HepG2 (cell line): Measurements from ENCODE around the gene ZNF428. TPM values are rescaled to one million over a fixed set of nuclear protein-coding genes. Genes with fewer than 3 reads are reported as not detected.
"Not testable (repeated sequence)": the region's sequence is repeated elsewhere in the genome, so short reads cannot be mapped to it uniquely, and the experiment has no call there.

Source experiments
- ATAC-seq: fragments of 200-7000 bp; cut with Tn5 transposase; 3 replicates; pipeline ENCODE4 v1.9.1; 2020; ENCODE audit warnings: mild to moderate bottlenecking, moderate library complexity
- BruUV-seq: library from RNA; stranded (reverse); fragments of 400-500 nt; replicated peaks from 2 replicates; lab custom pipeline; 2021; lab: Mats Ljungman, UMichigan
- CTCF ChIA-PET: fragments of 300-600 bp; formaldehyde crosslinking; extraction: SDS; loops from one replicate; lab custom pipeline; 2021; ENCODE audit warnings: low total read pairs, inconsistent platforms, low intra/inter-chr PET ratio; lab: Yijun Ruan, JAX
- POLR2A ChIA-PET: fragments of 350-600 bp; sonication (Branson Sonifier 250); formaldehyde crosslinking; loops from one replicate; lab custom pipeline; 2020; ENCODE audit warnings: antibody characterized with exemption, inconsistent platforms; lab: Yijun Ruan, JAX
- DNase-seq: peaks from one replicate; pipeline ENCODE4 v3.0.0-alpha.2; 2015; ENCODE audit warnings: low spot score
- FAIRE-seq: peaks from 3 replicates; lab custom pipeline; 2011; peaks lifted over from hg19 to GRCh38; lab: Jason Lieb, UNC
- H2AFZ ChIP-seq: one replicate; pipeline ENCODE4 v1.6.1; 2011; ENCODE audit warnings: low read length, inconsistent platforms
- H3K27ac ChIP-seq: fragments of 300-600 bp; 3 replicates; pipeline ENCODE4 v1.8.0; 2011; ENCODE audit warnings: mixed run types, mild to moderate bottlenecking, mixed read lengths, low read length, inconsistent platforms; ENCODE audit not compliant: insufficient read depth; ENCODE audit errors: extremely low read length
- H3K27me3 ChIP-seq, 2 experiments: fragments of 200-600 bp in 1 of 2; 2 replicates in 1 of 2; 3 replicates in 1 of 2; pipeline versions ENCODE4 v1.6.0 to v1.8.0; 2011; ENCODE audit warnings: low read length in 2 of 2, mild to moderate bottlenecking in 2 of 2, moderate library complexity in 2 of 2, inconsistent platforms in 1 of 2; ENCODE audit not compliant: insufficient read depth in 2 of 2, control insufficient read depth in 1 of 2
- H3K36me3 ChIP-seq, 2 experiments: fragments of 200-600 bp in 1 of 2; replicated peaks in 1 of 2; 2 replicates in 1 of 2; 3 replicates in 1 of 2; pipeline versions ENCODE4 v1.5.1 to v1.8.0; 2011; ENCODE audit warnings: low read length in 2 of 2, inconsistent platforms in 1 of 2; ENCODE audit not compliant: insufficient read depth in 2 of 2, control insufficient read depth in 1 of 2
- H3K4me1 ChIP-seq: 2 replicates; pipeline ENCODE4 v1.5.1; 2012; ENCODE audit warnings: low read length, inconsistent platforms; ENCODE audit not compliant: insufficient read depth
- H3K4me2 ChIP-seq: 2 replicates; pipeline ENCODE4 v1.6.0; 2011; ENCODE audit warnings: low read depth, low read length, inconsistent platforms
- H3K4me3 ChIP-seq, 3 experiments: fragments of 200-600 bp in 1 of 3; sonication (generic), shearing (Covaris generic) in 1 of 3; replicated peaks in 1 of 3; 2 replicates each; pipeline ENCODE4 v1.5.1; 2011 to 2016; ENCODE audit warnings: low read length in 3 of 3, inconsistent platforms in 2 of 3, low read depth in 2 of 3, mild to moderate bottlenecking in 2 of 3, control low read depth in 1 of 3, mixed read lengths in 1 of 3; ENCODE audit not compliant: insufficient read depth in 1 of 3
- H3K79me2 ChIP-seq: one replicate; pipeline ENCODE4 v1.6.1; 2011; ENCODE audit warnings: low read length, inconsistent platforms; ENCODE audit not compliant: insufficient read depth
- H3K9ac ChIP-seq: 2 replicates; pipeline ENCODE4 v1.6.0; 2011; ENCODE audit warnings: mild to moderate bottlenecking, low read depth, low read length, inconsistent platforms; ENCODE audit not compliant: insufficient read depth
- H3K9me3 ChIP-seq: 2 replicates; pipeline ENCODE4 v1.5.1; 2012; ENCODE audit warnings: mild to moderate bottlenecking, low read length
- H4K20me1 ChIP-seq: 2 replicates; pipeline ENCODE4 v1.6.0; 2011; ENCODE audit warnings: inconsistent platforms, mild to moderate bottlenecking, low read length, moderate library complexity; ENCODE audit not compliant: insufficient read depth
- CEBPG ChIP-seq: IDR thresholded peaks from 2 replicates; pipeline ENCODE4 v1.6.1; 2016
- WGBS: methylation state at CpG from one replicate; pipeline ENCODE4 v1.1.6; 2017; ENCODE audit warnings: low lambda C conversion rate; 5-methylcytosine and 5-hydroxymethylcytosine counted together
- in situ Hi-C: cut with HindIII; loops from 2 replicates; pipeline ENCODE4 v1.10.0; 2017; ENCODE audit warnings: low pct_unique_long_range_greater_than_20kb; ENCODE audit not compliant: extremely low pct_ligation_motif_present
- intact Hi-C: fragments of 100-400 bp; cut with micrococcal nuclease; formaldehyde crosslinking; loops from one replicate; pipeline ENCODE4 v1.10.0; 2022; ENCODE audit not compliant: unreplicated experiment
- polyA plus RNA-seq, 8 experiments: library from polyadenylated mRNA; depleted of rRNA in 3 of 8; stranded (reverse) in 7 of 8; unstranded in 1 of 8; fragments of >200 nt; fragmentation: Illumina TruSeq in 4 of 8; extraction: Trizol in 4 of 8; gene quantifications; 2 replicates each; pipeline versions ENCODE4 v1.2.1 to v1.2.3, GENCODE V29; 2011 to 2016; ENCODE audit warnings: low read depth in 4 of 8, missing spikeins in 1 of 8, mixed read lengths in 1 of 8; ENCODE audit not compliant: insufficient read depth in 1 of 8
- total RNA-seq, 5 experiments: library from RNA; depleted of rRNA; stranded (reverse); fragments of >200 nt; fragmentation: Illumina TruSeq; extraction: Trizol; gene quantifications; 2 replicates each; pipeline ENCODE4 v1.2.3, GENCODE V29; 2016; ENCODE audit warnings: low read depth in 1 of 5
- TF ChIP-seq, protein P1 (sequence below): sonication (generic); formaldehyde crosslinking; IDR thresholded peaks from 2 replicates; pipeline ENCODE4 v1.4.0; 2020; ENCODE audit warnings: low read depth, mild to moderate bottlenecking, missing genetic modification reagents
- TF ChIP-seq, protein P2 (sequence below): sonication (generic); formaldehyde crosslinking; conservative IDR thresholded peaks from 2 replicates; pipeline ENCODE4 v1.4.0; 2020; ENCODE audit warnings: missing genetic modification reagents

Gene ZNF428
- total and polyA plus RNA-seq, 2 of the 13 experiments (the other 11 are each of a cell fraction or from before 2014, with no cell fraction given) = 10.4 to 26.9 TPM

DNA sequence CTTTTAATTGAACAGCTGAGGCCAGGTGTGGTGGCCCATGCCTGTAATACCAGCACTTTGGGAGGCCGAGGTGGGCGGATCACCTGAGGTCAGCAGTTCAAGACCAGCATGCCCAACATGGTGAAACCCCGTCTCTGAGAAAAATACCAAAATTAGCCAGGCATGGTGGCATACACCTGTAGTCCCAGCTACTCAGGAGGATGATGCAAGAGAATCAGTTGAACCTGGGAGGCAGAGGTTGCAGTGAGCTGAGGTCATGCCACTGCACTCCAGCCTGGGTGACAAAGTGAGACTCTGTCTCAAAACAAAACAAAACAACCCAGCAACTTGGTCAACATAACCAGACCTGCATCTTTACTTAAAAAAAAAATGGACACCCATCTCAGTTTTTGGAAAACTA, 32.4 kb downstream of the ZNF428 start:
- DNase-seq, H3K4me2 ChIP-seq, H4K20me1 ChIP-seq, BruUV-seq, H3K79me2 ChIP-seq, POLR2A ChIA-PET, H3K27ac ChIP-seq, in situ Hi-C loops, H2AFZ ChIP-seq, H3K9ac ChIP-seq, FAIRE-seq, CTCF ChIA-PET, H3K9me3 ChIP-seq, H3K4me3 ChIP-seq, H3K27me3 ChIP-seq, H3K36me3 ChIP-seq, ATAC-seq, intact Hi-C loops: not testable (repeated sequence)
- H3K4me1 ChIP-seq = peaks cover 26% of the 10 kb centered on the region
- TF ChIP-seq CEBPG (CRISPR knock-in tag) = 0 out of 2 replicates have a peak, but pooled peaks have one; percentile 10
- WGBS = no CpG with 5 or more reads among the region's 3 CpGs

DNA sequence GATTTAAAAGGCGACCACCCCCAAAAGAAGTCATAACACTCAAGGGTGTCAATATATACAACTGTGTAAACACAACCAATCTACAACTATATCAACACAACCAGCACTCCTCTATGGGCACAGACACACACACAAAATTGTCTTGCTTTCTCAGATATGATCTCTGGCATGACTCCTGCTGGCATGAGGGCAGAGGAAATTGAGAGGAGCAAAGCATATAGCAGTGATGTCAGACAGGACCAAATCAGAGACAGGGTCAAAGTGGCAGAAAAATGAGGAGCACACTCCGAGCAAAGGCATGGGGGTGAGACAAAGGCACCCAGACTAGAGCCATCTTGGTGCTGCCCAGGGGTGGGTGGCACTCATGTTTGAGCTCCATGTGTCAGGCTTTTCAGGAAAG, 33.1 kb downstream of the ZNF428 start:
- intact Hi-C loops (no loop called here), in situ Hi-C loops (no loop called here)
- DNase-seq = no peak
- no peaks in the 10 kb centered on the region for H3K9me3 ChIP-seq
- no TSS peak for BruUV-seq
- 96% methylated on average over 2 of the region's 2 CpGs for WGBS
- H3K4me2 ChIP-seq = no peak overlapping the region
- no peak overlapping the region for H2AFZ ChIP-seq
- no peaks in the 10 kb centered on the region for H3K79me2 ChIP-seq
- H3K9ac ChIP-seq = no peak overlapping the region
- H3K27ac ChIP-seq = no peak overlapping the region
- 0 out of 5 replicates have a peak, but pooled peaks cover 0 to 3% of the 10 kb centered on the region in 2 experiments for H3K36me3 ChIP-seq
- POLR2A ChIA-PET = no interaction called here
- H4K20me1 ChIP-seq = no peaks in the 10 kb centered on the region
- H3K27me3 ChIP-seq = no peaks in the 10 kb centered on the region
- ATAC-seq = no peak
- CTCF ChIA-PET = no interaction called here
- no peak for FAIRE-seq
- H3K4me3 ChIP-seq = no peak overlapping the region
- peaks cover 26% of the 10 kb centered on the region for H3K4me1 ChIP-seq
- TF ChIP-seq, protein P1, sequence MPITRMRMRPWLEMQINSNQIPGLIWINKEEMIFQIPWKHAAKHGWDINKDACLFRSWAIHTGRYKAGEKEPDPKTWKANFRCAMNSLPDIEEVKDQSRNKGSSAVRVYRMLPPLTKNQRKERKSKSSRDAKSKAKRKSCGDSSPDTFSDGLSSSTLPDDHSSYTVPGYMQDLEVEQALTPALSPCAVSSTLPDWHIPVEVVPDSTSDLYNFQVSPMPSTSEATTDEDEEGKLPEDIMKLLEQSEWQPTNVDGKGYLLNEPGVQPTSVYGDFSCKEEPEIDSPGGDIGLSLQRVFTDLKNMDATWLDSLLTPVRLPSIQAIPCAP (CRISPR knock-in tag) = no peak
- TF ChIP-seq, protein P2, sequence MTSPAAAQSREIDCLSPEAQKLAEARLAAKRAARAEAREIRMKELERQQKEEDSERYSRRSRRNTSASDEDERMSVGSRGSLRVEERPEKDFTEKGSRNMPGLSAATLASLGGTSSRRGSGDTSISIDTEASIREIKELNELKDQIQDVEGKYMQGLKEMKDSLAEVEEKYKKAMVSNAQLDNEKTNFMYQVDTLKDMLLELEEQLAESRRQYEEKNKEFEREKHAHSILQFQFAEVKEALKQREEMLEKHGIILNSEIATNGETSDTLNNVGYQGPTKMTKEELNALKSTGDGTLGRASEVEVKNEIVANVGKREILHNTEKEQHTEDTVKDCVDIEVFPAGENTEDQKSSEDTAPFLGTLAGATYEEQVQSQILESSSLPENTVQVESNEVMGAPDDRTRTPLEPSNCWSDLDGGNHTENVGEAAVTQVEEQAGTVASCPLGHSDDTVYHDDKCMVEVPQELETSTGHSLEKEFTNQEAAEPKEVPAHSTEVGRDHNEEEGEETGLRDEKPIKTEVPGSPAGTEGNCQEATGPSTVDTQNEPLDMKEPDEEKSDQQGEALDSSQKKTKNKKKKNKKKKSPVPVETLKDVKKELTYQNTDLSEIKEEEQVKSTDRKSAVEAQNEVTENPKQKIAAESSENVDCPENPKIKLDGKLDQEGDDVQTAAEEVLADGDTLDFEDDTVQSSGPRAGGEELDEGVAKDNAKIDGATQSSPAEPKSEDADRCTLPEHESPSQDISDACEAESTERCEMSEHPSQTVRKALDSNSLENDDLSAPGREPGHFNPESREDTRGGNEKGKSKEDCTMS (CRISPR knock-in tag) = no peak
